HG02973 (cell line): ENCODE measurements around the gene OTOS.

Experiments
- ATAC-seq: cut with Tn5 transposase; IDR thresholded peaks from one replicate; pipeline ENCODE4 v1.9.1; 2021; ENCODE audit warnings: moderate library complexity; ENCODE audit not compliant: unreplicated experiment

Gene OTOS

DNA sequence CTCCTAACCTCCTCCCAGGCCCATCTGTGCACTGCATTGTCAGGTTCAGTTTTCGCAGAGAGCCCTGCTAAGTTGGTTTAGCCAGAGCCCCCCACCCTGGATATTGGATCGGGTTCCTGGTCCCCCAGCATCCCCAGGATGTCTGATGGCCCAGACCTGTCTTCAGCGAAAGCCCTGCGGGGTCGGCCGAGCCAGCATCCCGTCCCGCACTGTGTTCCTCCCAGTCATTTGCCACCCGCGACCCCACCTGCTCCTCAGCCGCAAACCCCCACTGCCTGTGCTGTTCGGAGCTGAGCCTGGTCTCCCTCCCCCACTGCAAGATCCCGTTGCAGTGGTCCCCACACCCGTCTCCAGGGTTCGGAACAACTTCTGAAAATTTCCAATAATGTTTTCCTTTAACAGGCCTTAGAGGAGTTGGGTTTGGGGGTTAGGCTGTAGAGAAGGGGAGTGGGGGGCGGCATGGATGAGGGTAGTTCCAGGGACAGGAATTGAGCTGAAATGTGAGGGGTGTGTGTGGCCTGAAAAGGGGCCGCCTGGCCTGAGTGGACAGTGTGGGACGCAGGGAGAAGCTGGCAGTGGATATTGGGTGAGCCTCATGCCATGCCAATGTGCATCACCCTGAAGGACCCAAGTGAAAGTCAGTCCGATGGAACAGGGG, 2.7 kb downstream of the OTOS start:
- no peak for ATAC-seq

- peak; percentile 6 for ATAC-seq
Measured at GRCh38 chr2:240136671-240137292, 3.7 kb downstream of the OTOS start.

DNA sequence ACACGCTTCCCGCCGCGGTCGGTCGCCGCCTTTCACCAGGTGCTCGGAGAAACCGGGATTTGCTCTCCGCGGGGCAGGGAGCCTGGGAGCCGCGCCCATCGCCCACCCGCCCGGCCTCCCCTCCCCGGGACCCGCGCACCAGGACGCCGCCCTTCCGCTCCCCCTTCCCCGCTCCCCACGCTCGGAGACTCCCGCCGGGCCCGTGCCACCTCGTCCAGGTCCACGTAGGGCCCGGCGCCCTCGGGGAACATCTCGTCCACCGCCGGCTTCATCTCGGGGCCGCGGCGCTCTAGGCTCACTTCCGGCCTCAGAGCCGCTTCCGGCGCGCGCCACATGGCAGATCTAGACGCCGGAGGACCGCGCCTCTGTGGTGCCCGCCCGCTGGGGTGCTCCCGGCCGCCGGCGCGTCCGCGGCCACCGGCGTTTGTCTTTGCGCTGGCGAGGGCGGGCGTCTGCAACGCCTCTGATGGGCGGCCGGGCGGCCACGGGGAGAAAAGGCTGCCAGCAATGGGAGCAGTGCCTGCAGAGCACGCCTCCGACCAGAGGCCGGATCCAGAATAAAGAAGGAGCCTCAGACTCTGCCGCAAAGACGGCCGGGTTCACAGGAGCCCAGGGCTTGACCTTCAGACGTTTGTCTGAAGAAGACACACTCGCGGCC, 4.3 kb downstream of the OTOS start, which contains the start of gene COPS9:
COPS9 (minus strand) TSS at position 293 of the 658 bp plus-strand sequence; CDS start at position 272, 21 bp downstream.
- ATAC-seq = peak; percentile 93

DNA sequence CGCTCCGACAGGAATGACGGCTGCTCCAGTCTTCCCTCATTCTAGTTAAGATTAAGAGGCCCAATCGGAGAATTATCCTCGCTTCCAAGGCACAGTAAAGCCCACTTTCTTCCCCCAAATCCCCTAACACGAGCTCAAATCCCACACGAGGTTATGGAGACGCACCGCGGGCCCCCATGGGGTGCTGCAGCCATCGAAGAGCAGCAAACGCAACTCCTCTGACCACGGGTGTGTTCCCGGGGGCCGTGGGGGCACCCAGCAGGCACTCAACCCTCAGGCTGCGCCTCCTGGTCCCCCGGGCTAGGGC, 4.8 kb downstream of the OTOS start:
- no peak for ATAC-seq

- no peak for ATAC-seq
Measured at GRCh38 chr2:240134956-240135520, 5.4 kb downstream of the OTOS start.

DNA sequence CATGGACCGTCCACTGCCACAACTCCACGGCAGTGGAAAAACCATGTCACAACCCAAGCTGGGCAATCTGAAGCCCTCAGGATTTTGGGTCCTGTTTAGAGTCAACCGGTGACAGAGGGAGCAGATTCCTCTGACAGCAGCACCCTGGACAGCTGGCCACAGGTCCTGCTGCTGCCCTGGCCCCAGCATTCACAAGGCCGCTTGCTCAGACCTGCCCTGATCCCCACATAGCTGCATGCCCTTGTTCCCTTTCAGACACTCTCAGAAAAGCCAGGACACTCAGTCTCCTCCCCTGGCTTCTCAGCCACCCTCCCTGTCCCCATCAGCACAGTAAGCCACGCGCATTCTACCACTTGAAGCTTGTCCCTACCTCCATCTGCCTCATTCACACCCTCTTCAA, 6.0 kb downstream of the OTOS start:
- no peak for ATAC-seq

DNA sequence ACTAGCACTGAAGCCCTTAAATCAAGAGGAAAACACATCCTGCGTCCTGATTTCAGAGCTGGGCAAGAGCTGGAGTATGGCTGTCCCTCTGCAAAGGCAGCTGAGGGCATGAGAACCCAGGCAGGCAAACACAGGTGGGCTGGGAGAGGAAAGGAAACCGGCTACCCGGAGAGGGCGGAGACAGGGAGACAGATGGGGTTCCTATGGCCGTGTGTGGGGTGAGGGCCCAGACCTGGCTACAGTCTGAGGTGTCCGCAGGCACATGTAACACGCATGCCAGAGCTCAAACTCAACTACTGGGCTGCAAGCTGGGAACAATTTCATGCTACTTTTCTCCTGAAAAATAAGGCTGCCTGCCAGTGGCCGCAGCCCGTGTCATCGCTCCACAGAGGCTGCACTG, 7.1 kb downstream of the OTOS start:
- no peak for ATAC-seq

GRCh38 chr2:240132651-240132980, 7.8 kb downstream of the OTOS start:
- no peak for ATAC-seq

DNA sequence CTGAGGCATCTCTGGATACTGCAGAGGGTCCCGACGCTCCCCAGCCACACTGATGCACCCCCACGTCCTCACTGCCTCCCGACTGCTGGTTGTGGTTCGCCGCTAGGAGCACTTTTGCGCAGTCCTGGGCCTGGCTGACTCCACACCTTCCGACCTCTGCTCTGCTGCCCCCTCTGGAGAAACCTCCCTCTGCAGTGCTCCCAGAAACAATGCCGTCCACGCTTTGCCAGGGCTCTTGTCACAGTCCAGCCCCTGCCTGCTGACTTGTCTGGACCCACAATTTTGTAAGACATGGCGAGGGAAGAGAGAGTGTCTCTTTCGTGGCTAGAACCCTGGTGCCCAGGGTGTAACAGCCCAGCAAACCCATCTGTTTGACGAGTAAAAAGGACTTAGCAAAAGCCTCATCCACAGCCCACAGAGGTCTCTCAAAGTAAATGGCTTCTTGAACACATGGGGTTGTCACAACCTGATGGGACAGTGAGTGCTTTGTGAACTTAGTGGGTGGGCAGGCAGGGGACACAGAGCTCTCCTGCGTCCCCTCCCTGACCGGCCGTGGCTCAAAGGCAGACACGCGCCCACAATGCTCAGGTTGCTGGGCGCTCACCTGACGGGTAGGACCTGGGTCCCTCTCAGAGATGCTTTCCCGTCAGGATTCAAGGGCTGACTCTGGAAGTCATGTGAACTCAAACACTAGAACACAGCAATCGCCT, 8.4 kb downstream of the OTOS start:
- no peak for ATAC-seq

- ATAC-seq = no peak
Measured at GRCh38 chr2:240131296-240131695, 9.2 kb downstream of the OTOS start.

GRCh38 chr2:240130393-240131195, 9.9 kb downstream of the OTOS start:
- no peak for ATAC-seq

- ATAC-seq = no peak
Measured at GRCh38 chr2:240129731-240130392, 10.6 kb downstream of the OTOS start.

DNA sequence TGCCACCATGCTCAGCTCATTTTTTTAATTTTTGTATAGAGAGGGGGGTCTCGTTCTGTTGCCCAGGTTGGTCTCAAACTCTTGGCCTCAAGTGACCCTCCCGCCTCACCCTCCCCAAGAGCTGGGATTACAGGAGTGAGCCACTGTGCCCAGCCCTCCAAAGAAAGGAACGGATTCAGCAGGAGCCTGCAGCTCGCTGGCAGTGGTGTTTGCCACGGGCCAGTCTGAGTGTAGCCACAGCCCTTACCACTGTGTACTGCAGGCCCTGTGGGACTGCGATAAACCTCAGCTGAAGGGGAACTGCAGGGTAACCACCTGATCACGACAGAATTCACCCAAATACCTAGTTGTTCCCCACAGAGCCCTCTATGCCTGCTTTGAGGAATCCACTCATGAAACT, 11.1 kb downstream of the OTOS start:
- ATAC-seq = no peak

GRCh38 chr2:240128608-240129145, 11.8 kb downstream of the OTOS start:
- ATAC-seq = no peak

DNA sequence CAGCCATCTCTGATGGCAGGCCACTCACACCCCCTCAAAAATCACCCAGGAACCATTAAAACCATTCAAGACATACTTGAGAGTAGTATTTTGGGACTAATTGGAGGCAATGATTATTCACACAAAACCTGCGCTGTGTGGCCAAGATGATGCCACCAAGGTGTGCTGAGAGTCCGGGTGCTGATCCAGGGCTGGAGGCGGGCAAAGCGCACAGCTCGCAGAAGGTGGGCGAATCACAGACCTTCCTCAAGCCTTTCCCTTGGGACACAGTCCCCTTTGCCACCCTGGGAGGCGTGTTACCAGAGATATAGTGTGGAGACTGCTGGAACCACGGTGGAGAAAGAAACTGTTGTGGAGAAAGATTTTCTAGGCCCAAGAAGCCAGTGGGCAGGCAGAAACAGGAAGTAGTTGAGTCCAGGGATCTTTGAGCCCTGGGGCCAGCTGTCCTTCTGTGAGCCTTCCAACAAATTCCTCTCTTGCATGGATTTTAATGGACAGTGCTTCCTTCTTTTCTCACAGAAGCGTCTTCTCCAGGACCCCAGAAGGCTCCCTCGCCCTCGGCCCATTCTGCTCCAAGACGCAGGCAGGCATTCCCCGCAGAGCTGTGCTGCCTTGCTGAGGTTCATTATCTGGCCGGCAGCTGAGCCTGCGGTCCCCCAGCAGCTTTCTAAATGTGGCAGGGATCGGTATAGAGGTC, 12.4 kb downstream of the OTOS start:
- ATAC-seq = no peak

DNA sequence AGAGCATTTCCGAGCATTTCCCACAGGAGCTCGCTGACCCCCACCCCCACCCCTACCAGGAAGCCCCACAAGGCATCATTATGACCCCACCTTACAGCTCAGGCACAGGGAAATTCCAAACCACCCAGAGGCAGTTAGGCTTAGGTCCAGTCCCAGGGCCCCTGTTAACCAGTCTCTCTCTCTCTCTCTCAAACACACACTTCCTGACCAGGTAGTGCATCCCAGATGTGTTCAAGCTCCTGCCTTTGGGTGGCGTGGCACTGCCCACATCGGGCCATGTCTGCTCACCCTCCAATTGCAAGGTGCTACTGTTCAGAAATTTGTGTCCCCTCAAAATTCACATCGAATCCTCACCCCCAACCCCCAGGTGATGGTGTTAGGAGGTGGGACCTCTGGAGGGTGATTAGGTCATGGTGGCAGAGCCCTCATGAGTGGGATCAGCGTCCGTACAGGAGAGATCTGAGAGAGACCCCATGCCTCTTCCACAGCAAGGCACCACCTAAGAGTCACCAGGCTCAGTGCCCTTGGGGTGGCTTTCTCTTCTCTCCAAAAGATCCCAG, 13.2 kb downstream of the OTOS start:
- no peak for ATAC-seq

GRCh38 chr2:240126731-240127130, 13.7 kb downstream of the OTOS start:
- no peak for ATAC-seq

DNA sequence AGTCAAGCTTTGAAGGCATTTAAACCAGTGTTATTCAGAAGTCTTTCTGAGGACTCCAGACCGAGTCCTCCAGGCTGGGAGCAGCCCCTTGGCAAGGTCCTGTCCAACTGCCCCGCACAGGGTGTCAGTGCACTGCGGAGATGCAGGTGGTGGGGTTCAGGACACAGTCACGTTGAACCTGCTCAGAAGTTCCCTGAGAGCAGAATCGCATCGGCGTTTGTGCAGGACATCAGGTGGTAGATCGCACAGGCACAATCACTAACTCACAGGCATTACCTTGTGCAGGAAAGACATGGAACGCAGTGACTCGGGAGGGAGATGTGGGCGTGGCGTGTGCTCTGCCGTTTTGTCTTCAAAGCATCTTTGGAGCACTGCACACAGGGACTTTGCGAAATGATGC, 14.7 kb downstream of the OTOS start:
- no peak for ATAC-seq

DNA sequence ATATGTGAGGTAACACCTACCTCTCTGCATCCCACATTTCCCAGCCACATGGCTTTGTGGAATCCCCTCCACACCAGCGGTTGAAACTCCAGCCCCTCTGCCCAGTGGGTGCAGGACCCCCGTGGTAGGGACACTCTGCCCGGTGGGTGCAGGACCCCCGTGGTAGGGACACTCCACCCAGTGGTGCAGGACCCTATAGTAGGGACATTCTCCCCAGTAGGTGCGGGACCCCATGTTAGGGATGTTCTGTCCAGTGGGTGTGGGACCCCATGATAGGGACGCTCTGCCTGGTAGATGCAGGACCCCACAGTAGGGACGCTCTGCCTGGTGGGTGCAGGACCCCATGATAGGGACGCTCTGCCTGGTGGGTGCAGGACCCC, 15.8 kb downstream of the OTOS start:
- ATAC-seq = no peak
